Lower leg skin (tissue), 3 donors: ENCODE data around the gene KIF1A.

Experiments
- POLR2A ChIP-seq, 2 donors: fragments of 450-650 bp; IDR thresholded peaks; one replicate each; pipeline ENCODE4 v1.6.1; 2016 to 2017; ENCODE audit warnings: antibody characterized with exemption in 2 of 2, mild to moderate bottlenecking in 1 of 2, moderate library complexity in 1 of 2
- TF ChIP-seq, protein P1 (sequence below), 3 donors: fragments of 450-650 bp; IDR thresholded peaks; one replicate each; pipeline ENCODE4 v1.5.1; 2016; ENCODE audit warnings: antibody characterized with exemption in 3 of 3, mild to moderate bottlenecking in 3 of 3, moderate library complexity in 2 of 3

DNA sequence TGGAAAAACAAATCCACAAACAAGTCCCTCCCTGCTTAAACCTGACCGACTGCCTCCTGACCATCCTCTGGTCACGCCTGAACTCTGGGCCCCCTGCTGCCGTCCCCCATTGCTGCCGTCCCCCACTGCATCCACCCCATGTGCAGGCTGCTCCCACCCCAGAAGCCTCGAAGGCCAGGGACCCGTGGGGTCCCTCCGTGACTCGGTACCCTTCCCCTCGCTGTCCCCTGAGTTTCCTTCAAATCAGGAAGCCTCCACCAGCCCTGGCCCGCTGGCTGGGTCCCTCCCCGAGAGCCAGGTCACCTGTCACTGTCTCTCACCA is 30.7 kb upstream of the KIF1A start:
- TF ChIP-seq, protein P1, sequence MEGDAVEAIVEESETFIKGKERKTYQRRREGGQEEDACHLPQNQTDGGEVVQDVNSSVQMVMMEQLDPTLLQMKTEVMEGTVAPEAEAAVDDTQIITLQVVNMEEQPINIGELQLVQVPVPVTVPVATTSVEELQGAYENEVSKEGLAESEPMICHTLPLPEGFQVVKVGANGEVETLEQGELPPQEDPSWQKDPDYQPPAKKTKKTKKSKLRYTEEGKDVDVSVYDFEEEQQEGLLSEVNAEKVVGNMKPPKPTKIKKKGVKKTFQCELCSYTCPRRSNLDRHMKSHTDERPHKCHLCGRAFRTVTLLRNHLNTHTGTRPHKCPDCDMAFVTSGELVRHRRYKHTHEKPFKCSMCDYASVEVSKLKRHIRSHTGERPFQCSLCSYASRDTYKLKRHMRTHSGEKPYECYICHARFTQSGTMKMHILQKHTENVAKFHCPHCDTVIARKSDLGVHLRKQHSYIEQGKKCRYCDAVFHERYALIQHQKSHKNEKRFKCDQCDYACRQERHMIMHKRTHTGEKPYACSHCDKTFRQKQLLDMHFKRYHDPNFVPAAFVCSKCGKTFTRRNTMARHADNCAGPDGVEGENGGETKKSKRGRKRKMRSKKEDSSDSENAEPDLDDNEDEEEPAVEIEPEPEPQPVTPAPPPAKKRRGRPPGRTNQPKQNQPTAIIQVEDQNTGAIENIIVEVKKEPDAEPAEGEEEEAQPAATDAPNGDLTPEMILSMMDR (IDR thresholded peaks at IDR 0.05): no peak
- TF ChIP-seq POLR2A (IDR thresholded peaks at IDR 0.05): no peak
